GM13977 (cell line): ENCODE data around the gene F2RL2.
A peak's percentile ranks its signal among the peaks of the same experiment; 100 is the strongest.
"Not testable (repeated sequence)": the region's sequence is repeated elsewhere in the genome, so short reads cannot be mapped to it uniquely, and the experiment has no call there.

Source experiments
- DNase-seq: peaks from one replicate; pipeline ENCODE4 v3.0.0; 2012; ENCODE audit warnings: low spot score
- in situ Hi-C: fragments of 300-500 bp; cut with MboI; formaldehyde crosslinking; loops from one replicate; pipeline ENCODE4 v1.12.0; 2022; ENCODE audit warnings: low sequenced_read_pairs, low pct_unique_long_range_greater_than_20kb, mixed read lengths, inconsistent platforms; ENCODE audit not compliant: unreplicated experiment
- TF ChIP-seq, protein P1 (sequence below): IDR thresholded peaks from 2 replicates; pipeline ENCODE4 v1.5.1; 2012; ENCODE audit warnings: mild to moderate bottlenecking, control low read depth; ENCODE audit not compliant: insufficient read depth; ENCODE audit errors: extremely low read depth, missing control alignments

The F2RL2 gene

DNA sequence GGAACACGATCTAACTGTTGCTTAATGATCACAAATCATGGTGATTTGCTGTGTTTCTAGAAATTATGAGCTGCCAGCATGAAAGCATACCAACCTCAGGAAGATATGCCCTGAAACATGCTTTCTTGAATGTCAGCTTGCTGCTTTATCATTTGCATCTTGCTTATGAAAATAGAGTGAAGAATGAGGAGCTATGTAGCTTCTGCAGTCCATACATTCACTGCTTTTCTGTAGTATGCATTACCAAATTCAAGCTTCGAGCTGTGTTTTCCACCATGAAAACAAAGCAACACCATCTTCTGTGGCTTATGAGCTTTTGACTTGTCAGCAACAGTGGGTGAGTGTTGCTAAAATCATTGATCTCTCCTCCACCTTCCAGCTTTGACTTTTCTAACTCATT lies 16.5 kb downstream of the F2RL2 start:
- TF ChIP-seq, protein P1, sequence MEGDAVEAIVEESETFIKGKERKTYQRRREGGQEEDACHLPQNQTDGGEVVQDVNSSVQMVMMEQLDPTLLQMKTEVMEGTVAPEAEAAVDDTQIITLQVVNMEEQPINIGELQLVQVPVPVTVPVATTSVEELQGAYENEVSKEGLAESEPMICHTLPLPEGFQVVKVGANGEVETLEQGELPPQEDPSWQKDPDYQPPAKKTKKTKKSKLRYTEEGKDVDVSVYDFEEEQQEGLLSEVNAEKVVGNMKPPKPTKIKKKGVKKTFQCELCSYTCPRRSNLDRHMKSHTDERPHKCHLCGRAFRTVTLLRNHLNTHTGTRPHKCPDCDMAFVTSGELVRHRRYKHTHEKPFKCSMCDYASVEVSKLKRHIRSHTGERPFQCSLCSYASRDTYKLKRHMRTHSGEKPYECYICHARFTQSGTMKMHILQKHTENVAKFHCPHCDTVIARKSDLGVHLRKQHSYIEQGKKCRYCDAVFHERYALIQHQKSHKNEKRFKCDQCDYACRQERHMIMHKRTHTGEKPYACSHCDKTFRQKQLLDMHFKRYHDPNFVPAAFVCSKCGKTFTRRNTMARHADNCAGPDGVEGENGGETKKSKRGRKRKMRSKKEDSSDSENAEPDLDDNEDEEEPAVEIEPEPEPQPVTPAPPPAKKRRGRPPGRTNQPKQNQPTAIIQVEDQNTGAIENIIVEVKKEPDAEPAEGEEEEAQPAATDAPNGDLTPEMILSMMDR: no peak
- in situ Hi-C loops: no loop called here
- DNase-seq: no peak

DNA sequence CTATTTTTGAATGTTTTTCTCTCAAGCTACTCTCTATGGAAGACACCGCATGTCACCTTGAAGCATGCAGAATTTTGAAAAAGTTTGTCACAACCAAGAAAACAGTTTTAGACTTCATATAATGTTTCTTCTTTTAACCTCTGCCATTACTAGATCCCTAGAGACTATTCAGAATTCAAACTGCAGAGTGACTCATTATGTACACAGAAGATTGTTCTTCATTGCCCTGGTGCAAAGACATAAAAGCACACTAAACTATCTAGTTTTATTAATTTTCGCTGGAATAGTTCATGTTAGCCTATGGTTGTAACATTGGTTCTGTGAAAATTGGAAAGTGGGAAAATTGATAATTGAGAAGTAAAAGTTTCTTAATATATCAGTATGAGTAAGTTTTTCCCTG lies 18.4 kb downstream of the F2RL2 start:
- no peak for DNase-seq
- in situ Hi-C loops: no loop called here
- TF ChIP-seq, protein P1: no peak

DNA sequence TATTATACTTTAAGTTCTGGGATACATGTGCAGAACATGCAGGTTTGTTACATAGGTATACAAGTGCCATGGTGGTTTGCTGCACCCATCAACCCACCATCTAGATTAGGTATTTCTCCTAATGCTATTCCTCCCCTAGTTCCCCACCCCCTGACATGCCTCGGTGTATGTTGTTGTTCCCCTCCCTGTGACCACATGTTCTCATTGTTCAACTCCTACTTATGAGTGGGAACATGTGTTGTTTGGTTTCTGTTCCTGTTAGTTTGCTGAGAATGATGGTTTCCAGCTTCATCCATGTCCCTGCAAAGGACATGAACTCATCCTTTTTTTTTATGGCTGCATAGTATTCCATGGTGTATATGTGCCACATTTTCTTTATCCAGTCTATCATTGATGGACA lies 19.2 kb downstream of the F2RL2 start:
- DNase-seq, in situ Hi-C loops: not testable (repeated sequence)

DNA sequence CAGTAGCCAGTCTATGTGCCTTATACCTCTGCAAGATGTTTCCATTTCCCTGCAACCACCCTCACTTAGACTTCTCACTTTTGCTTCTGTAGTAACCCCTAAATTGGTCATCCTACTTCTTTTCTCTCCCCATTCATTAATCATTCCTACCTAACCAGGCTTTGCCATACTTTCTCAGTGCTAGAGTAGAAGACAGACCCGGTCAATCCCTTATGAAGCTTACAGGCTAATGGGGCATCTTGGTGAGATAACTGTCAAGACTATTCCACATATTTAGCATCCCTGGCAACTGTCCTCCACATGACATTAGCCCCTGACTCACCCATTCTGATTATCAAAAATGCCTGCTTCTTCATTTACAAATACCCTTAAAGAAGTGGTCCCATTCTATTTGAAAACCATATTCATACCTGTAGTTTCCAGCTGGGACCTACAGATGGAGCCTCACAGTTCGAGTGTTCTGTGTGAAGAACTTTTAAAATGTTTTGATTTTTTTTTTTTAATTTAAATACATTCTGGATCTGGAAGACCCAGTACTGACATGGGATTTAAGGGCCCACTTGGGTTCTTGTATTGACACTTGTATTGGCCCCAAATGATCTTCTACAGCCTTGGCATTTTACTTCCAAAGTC lies 21.0 kb downstream of the F2RL2 start:
- in situ Hi-C loops: no loop called here
- DNase-seq: no peak
- TF ChIP-seq, protein P1: peak; percentile 14

DNA sequence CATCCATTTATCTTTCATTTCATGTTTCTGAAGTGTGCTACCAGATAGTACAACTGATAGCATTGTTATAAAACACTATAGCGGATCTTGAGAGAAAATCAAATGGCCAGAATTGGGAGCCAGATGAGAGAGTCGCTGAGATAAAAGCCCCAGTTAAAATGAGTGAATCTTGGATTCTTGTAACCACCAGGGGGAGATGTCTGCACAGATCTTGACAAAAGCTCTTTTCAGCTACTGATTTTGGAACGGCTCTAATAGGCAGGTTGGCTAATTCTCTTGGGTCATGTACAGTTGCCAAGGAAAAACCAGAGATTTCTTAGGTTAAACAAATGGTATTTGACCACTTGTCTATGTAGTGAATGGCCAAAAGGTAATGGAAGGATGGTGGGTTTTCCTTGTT lies 21.7 kb downstream of the F2RL2 start:
- in situ Hi-C loops: no loop called here
- DNase-seq: peak; percentile 32
- TF ChIP-seq, protein P1: peak; percentile 63

DNA sequence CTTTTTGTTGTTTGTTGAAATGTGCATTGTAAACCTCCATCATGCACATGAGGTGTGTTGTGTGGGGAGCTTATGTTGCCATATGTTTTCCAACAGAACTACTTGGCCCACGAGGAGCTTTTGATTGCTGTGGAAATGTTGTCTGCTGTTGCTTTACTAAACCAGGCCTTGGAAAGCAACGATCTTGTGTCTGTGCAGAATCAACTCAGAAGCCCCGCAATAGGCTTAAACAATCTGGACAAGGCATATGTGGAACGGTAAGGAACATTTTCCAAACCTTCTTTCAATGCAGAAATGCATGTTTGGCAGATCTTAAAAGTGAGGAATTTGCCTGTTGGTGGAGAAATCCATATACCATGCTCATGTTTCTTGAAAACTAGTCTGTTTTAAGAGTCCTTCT lies 22.5 kb downstream of the F2RL2 start:
- in situ Hi-C loops: no loop called here
- TF ChIP-seq, protein P1: no peak
- DNase-seq: no peak

DNA sequence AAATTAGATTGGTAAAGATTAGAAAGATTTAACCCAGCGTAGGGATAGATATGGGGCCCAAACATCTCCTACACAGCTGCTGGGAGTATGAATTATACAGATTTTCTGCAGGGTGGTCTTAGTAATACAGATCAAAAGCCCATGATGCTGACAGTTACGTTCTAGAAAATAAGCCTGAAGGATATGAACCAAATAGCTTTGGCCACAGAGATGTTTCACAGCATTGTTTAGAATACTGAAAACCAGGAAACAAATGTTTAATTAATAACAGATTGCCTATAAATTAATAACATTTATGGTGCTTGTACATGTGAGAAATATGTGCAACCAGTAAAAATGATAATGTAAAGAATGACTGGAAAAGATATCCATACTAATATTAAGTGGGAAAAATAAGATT lies 24.7 kb downstream of the F2RL2 start:
- in situ Hi-C loops: loop anchor here (10.0 kb wide), 1 partner anchor 176 kb away; no protein-coding TSS in a partner anchor
- DNase-seq: no peak
- TF ChIP-seq, protein P1: no peak
